ENCODE data around the gene PCED1A.
"Not testable (repeated sequence)": the region's sequence is repeated elsewhere in the genome, so short reads cannot be mapped to it uniquely, and the experiment has no call there.

Gene PCED1A

GRCh38 chr20:2865630-2866029 lies 25.2 kb upstream of the PCED1A start:
- no peak for DNase-seq (ENCODE audit: low read depth, low spot score)

GRCh38 chr20:2865101-2865500 lies 24.6 kb upstream of the PCED1A start:
- no peak for DNase-seq (ENCODE audit: low read depth, low spot score)

- no peak for DNase-seq (ENCODE audit: low read depth, low spot score)
These were observed 24.2 kb upstream of the PCED1A start for GRCh38 chr20:2864626-2865025.

- DNase-seq (ENCODE audit: low read depth, low spot score), result no peak
These were observed 19.1 kb upstream of the PCED1A start for GRCh38 chr20:2859330-2860121.

DNA sequence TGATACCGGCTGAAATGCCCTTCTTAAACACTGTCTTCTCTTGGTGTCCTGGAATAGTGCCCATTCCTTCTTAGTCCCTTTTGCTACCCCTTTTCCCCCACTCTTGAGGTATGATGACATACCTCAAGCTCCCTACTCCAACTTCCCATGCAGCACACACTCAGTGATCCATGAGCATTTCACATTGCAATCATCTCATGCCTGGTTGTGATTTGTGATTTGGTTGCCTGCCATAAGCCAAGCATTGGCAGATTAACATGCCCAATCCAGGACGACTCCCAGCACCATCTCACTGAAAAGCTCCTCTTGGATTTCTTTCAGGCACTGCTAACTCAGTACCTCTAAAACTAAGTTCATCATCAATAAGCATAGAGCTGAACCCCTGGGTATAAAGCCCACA lies 18.1 kb upstream of the PCED1A start:
- no peak for DNase-seq (ENCODE audit: low read depth, low spot score)

GRCh38 chr20:2851086-2851485 lies 10.6 kb upstream of the PCED1A start:
- no peak for DNase-seq (ENCODE audit: low read depth, low spot score)

- DNase-seq (ENCODE audit: low read depth, low spot score), result no peak
These were observed 9.1 kb upstream of the PCED1A start for GRCh38 chr20:2849529-2849928.

DNA sequence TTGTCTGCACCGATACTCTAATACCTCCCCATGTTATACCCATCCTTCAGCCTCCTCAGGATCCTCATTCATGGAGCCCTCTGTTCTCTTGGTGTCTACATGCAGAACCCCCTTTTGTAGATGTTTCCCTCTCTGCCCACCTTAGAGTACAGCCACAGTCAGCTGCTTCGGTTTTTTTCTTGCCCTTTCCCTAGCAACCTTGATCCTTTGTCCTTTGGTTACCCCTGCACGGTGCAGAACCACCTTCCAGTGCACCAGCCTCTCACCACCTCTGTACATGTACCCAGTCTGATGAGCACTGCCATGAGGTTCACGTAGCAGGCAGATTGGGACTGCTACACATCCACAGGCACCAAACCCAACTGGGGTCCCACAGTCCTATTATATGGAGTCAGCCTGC lies 7.3 kb upstream of the PCED1A start:
- no peak for DNase-seq (ENCODE audit: low read depth, low spot score)

DNA sequence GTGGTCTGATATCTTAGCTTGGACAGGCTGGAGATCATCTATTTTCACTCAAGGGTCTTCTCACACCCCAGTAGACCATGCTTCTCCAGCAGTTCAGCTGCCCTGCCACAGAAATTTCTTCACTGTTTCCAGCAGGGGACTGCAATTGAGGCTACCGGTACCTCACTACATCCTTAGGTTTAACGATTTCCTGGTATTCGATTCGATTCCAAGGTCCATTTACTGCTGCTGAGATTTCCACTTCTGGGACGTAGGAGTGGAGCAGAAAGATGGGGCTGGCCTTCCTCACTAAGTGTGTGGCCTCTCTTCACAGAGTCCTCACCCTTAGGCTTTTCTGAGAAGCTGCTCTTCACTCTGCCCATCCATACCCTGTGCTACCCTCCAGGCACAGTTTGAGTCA lies 6.2 kb upstream of the PCED1A start:
- DNase-seq (ENCODE audit: low read depth, low spot score), result no peak

DNA sequence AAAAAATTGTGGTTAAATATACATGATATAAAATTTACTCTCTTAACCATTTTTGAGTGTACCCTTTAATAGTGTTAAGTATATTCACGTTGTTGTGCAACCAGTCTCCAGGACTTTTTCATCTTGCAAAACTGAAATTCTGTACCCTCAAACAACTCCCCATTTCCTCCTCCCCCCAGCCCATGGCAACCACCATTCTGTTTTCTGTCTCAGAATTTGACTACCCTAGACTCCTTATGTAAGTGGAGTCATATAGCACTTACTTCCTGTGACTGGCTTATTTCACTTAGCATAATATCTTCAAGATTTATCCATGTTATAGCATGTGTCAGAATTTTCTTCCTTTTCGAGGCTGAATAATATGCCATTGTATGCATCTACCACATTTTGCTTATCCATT lies 5.2 kb upstream of the PCED1A start:
- no peak for DNase-seq (ENCODE audit: low read depth, low spot score)

DNA sequence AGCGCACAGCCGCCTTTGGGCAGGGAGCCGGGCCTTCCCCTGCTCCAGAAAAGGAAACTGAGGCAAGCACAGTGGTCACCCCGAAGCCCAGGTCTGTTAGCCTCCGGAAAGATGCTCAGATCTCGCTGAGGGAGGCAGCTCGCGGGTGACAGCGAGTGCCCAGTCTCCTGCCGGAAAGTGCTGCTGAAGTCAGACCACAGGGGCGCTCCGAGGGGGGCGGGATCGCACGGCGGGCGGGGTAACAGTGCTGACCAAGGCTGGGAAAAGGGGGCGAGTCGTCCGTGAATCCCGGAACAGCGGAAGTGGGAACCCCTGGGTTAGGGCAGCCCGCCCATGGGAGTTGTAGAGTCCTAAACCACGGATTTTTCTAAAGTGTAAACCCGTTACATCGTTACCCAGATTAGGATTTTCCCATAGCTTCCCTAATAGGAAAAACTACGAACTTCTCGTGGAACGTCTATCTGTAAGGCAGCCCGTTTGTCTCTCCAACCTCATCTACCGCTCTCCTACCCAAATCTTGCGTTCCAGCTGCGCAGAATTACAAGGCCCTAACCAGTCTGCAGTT lies 594 bp upstream of the PCED1A start:
- no peak for DNase-seq (ENCODE audit: low read depth, low spot score)

DNA sequence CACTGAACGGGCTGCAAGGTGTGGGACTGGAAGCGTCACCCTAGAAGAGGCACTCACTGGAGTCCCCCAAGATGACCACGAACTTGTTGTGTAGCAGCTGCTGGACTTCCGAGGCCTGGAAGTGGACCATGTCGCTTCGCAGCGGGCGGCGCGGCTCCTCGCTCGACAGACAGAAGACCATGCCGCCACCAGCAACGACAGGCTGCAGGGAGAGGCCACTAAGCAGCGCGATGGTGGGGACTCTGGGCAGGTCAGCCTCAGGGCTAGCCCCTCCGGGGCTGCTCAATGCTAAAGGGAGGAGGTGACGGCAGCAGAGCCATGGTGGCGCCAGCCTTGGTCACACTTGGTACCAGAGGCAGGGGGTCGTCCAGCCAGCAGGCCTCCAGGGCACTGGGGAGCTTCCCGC lies 720 bp downstream of the PCED1A start:
- DNase-seq (ENCODE audit: low read depth, low spot score), result no peak

DNA sequence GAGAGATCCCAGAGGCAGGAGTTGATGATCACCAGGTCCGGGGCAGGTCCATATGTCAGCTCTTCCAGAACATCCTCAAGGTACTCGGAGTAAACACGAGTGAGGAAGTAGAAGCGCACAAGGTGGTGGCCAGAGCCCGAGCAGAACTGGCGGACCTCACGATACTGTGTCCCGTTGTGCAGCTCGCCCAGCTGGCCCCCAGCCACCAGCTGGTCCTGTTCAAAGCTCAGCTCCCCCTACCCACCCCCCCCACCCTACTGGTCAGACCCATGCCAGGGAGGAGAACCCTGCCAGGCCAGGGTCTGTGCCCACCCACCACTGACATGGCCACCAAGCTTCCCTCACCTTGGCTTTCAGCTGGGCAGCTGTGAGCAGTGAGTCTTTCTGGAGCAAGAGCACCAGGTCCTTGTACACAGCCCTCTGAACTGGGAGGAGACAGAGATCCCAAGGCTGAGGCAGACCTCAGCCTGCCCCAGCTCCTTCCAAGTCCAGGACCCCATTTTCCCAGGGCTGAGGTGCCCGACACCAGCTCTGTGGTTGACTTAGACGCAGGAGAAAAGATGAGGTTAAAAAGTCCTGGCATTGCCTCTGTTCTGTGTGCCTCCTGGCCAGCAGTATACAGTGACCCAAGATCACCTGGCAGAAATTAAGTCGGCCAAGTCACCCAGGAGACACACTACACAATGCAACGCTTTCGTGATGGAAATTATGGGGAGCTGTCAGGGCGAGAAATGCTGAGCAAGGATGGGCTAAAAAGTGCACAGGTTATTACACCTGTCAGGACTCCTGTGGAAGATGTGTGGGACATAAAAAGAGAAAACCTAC lies 1.4 kb downstream of the PCED1A start:
- no peak for DNase-seq (ENCODE audit: low read depth, low spot score)

GRCh38 chr20:2838170-2838797 lies 2.2 kb downstream of the PCED1A start:
- DNase-seq (ENCODE audit: low read depth, low spot score), result no peak

- DNase-seq (ENCODE audit: low read depth, low spot score), result no peak
These were observed 3.1 kb downstream of the PCED1A start for GRCh38 chr20:2837221-2837960.

GRCh38 chr20:2836035-2836434 lies 4.4 kb downstream of the PCED1A start:
- DNase-seq (ENCODE audit: low read depth, low spot score), result no peak

DNA sequence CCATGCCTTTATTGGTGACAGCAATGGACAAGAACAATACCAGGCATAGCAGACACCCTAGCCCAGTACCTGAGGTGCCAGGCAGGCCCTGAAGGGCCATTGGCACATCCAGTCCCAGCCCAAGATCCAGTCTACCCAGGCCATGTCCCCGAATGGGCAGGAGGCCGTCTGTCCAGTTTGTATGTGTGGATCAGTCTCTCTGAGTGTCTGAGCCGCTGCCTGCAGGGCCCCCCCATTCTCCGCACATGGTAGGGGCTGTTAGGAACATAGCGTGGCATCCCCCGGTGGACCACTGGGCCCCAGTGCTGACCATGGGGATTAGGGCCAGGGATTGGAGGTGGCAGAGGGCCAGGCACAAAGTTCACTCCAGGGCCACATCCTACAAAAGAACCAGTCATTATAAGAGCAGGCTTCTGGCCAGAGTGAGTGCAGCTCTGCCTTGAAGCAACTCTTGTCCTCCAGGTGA lies 5.1 kb downstream of the PCED1A start:
- DNase-seq (ENCODE audit: low read depth, low spot score), result no peak

GRCh38 chr20:2834401-2835110 lies 5.9 kb downstream of the PCED1A start:
- no peak for DNase-seq (ENCODE audit: low read depth, low spot score)

- DNase-seq (ENCODE audit: low read depth, low spot score), result no peak
These were observed 6.7 kb downstream of the PCED1A start for GRCh38 chr20:2833761-2834160.

DNA sequence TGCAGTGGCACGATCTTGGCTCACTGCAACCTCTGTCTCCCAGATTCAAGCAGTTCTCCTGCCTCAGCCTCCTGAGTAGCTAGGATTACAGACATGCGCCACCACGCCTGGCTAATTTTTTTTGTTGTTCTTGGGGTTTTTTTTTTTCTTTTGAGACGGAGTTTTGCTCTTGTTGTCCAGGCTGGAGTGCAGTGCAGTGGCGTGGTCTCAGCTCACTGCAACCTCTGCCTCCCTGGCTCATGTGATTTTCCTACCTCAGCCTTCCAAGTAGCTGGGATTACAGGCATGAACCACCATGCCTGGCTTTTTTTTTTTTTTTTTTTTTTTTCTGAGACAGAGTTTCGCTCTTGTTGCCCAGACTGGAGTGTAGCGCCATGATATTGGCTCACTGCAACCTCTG lies 9.2 kb downstream of the PCED1A start:
- DNase-seq (ENCODE audit: low read depth, low spot score), result not testable (repeated sequence)

DNA sequence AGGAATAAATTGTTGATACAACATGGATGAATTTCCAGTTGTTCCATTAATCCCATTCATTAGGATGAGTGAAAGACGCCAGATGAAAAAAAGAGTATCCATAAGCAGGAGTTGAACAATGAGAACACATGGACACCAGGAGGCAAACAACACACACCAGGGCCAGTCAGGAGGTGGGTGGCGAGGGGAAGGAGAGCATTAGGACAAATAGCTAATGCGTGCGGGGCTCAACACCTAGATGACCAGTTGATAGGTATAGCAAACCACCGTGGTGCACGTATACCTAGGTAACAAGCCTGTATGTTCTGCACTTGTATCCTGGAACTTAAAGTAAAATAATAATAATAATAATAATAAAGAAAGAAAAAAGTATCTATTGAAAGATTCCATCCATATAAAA lies 11.1 kb downstream of the PCED1A start:
- no peak for DNase-seq (ENCODE audit: low read depth, low spot score)

Measured in brain pericyte (primary cell).